Left renal pelvis (tissue), 4 donors: ENCODE results near the gene FGF19. TPM values are rescaled to one million over a fixed set of nuclear protein-coding genes. Genes with fewer than 3 reads are reported as not detected.

ENCODE experiments used
- DNase-seq, 4 donors: peaks; one replicate each; pipeline ENCODE4 v3.0.0-alpha.2; 2013; ENCODE audit warnings: low read depth in 4 of 4, low spot score in 3 of 4
- polyA plus RNA-seq, 4 donors: library from polyadenylated mRNA; unstranded; fragments of 120-200 nt; gene quantifications; one replicate each; pipeline ENCODE4 v1.2.1, GENCODE V29; 2013; ENCODE audit not compliant: insufficient read length in 4 of 4

Gene FGF19
- polyA plus RNA-seq, 4 donors = 0.14 to 2.0 (median 0.79) TPM

GRCh38 chr11:69657911-69658625, 45.8 kb downstream of the FGF19 start:
- DNase-seq = no peak

GRCh38 chr11:69657456-69657910, 46.3 kb downstream of the FGF19 start:
- DNase-seq = no peak

GRCh38 chr11:69656536-69657455, 47.0 kb downstream of the FGF19 start:
- DNase-seq = no peak

GRCh38 chr11:69655479-69656428, 48.1 kb downstream of the FGF19 start:
- no peak for DNase-seq

GRCh38 chr11:69654660-69655478, 49.0 kb downstream of the FGF19 start:
- DNase-seq = no peak

- no peak for DNase-seq
Measured at GRCh38 chr11:69654001-69654659, 49.7 kb downstream of the FGF19 start.

GRCh38 chr11:69653406-69653960, 50.3 kb downstream of the FGF19 start:
- DNase-seq = no peak

GRCh38 chr11:69652999-69653398, 50.8 kb downstream of the FGF19 start:
- DNase-seq = no peak

- no peak for DNase-seq
Measured at GRCh38 chr11:69651834-69652620, 51.8 kb downstream of the FGF19 start.

GRCh38 chr11:69650832-69651344, 52.9 kb downstream of the FGF19 start:
- DNase-seq = no peak

- no peak for DNase-seq
Measured at GRCh38 chr11:69650081-69650831, 53.6 kb downstream of the FGF19 start.

- DNase-seq = no peak
Measured at GRCh38 chr11:69649576-69649900, 54.3 kb downstream of the FGF19 start.

- no peak for DNase-seq
Measured at GRCh38 chr11:69648679-69649575, 54.9 kb downstream of the FGF19 start.
